Measurements from ENCODE around the gene SH3RF3. TPM values are rescaled to one million over a fixed set of nuclear protein-coding genes. Genes with fewer than 3 reads are reported as not detected.

The SH3RF3 gene
- total and polyA plus RNA-seq, 9 of the 15 experiments (the other 6 are each of a cell fraction or from before 2014, with no cell fraction given): 0.02 TPM; not detected in 8

DNA sequence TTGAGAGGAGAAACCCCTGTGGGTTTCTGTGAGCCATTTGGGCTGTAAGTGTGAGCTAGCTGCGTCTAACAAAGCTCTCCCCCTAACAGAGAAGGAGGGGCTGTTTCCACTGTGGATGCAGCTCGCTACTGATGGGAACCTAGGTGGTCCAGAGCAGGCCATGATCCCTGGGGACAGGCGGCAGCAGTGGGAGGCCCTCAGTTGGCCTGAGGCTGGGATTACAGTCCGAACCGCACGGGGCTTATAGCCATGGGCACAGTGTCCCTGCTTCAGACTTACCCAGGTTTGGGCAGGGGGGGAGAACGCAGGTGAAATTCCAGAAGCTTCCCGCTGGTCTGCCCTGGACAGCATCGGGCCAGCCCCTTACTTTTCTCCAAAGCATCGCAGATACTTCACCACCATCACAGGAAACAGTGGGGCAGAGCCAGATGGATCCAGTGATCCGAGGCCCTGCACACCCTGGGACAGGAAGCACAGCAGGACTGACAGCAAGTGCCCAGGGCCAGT is 345.4 kb downstream of the SH3RF3 start (continued):
- TF ChIP-seq, protein P1, sequence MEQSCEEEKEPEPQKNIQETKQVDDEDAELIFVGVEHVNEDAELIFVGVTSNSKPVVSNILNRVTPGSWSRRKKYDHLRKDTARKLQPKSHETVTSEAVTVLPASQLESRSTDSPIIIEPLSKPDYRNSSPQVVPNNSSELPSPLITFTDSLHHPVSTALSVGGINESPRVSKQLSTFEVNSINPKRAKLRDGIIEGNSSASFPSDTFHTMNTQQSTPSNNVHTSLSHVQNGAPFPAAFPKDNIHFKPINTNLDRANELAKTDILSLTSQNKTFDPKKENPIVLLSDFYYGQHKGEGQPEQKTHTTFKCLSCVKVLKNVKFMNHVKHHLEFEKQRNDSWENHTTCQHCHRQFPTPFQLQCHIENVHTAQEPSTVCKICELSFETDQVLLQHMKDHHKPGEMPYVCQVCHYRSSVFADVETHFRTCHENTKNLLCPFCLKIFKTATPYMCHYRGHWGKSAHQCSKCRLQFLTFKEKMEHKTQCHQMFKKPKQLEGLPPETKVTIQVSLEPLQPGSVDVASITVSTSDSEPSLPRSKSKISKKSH (CRISPR knock-in tag; IDR thresholded peaks at IDR 0.05): no peak
- TF ChIP-seq KAT2B (IDR thresholded peaks at IDR 0.05; ENCODE audit: low read depth, low read length) (no peak), NRF1 (conservative IDR thresholded peaks at IDR 0.05 in 1 of 2, IDR thresholded peaks at IDR 0.05 in 1 of 2) (no peak), EWSR1 (IDR thresholded peaks at IDR 0.05; ENCODE audit: borderline replicate concordance, low read depth, partially characterized antibody) (no peak)
- TF ChIP-seq, protein P2, sequence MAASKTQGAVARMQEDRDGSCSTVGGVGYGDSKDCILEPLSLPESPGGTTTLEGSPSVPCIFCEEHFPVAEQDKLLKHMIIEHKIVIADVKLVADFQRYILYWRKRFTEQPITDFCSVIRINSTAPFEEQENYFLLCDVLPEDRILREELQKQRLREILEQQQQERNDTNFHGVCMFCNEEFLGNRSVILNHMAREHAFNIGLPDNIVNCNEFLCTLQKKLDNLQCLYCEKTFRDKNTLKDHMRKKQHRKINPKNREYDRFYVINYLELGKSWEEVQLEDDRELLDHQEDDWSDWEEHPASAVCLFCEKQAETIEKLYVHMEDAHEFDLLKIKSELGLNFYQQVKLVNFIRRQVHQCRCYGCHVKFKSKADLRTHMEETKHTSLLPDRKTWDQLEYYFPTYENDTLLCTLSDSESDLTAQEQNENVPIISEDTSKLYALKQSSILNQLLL (CRISPR knock-in tag; IDR thresholded peaks at IDR 0.05; ENCODE audit: borderline replicate concordance): no peak
- TF ChIP-seq, protein P3, sequence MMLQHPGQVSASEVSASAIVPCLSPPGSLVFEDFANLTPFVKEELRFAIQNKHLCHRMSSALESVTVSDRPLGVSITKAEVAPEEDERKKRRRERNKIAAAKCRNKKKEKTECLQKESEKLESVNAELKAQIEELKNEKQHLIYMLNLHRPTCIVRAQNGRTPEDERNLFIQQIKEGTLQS (IDR thresholded peaks at IDR 0.05): no peak
- TF ChIP-seq, protein P3 (CRISPR knock-in tag; conservative IDR thresholded peaks at IDR 0.05): no peak
- TF ChIP-seq, protein P4, sequence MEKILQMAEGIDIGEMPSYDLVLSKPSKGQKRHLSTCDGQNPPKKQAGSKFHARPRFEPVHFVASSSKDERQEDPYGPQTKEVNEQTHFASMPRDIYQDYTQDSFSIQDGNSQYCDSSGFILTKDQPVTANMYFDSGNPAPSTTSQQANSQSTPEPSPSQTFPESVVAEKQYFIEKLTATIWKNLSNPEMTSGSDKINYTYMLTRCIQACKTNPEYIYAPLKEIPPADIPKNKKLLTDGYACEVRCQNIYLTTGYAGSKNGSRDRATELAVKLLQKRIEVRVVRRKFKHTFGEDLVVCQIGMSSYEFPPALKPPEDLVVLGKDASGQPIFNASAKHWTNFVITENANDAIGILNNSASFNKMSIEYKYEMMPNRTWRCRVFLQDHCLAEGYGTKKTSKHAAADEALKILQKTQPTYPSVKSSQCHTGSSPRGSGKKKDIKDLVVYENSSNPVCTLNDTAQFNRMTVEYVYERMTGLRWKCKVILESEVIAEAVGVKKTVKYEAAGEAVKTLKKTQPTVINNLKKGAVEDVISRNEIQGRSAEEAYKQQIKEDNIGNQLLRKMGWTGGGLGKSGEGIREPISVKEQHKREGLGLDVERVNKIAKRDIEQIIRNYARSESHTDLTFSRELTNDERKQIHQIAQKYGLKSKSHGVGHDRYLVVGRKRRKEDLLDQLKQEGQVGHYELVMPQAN (IDR thresholded peaks at IDR 0.05; ENCODE audit: borderline replicate concordance): no peak
- TF ChIP-seq, protein P5, sequence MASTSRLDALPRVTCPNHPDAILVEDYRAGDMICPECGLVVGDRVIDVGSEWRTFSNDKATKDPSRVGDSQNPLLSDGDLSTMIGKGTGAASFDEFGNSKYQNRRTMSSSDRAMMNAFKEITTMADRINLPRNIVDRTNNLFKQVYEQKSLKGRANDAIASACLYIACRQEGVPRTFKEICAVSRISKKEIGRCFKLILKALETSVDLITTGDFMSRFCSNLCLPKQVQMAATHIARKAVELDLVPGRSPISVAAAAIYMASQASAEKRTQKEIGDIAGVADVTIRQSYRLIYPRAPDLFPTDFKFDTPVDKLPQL (IDR thresholded peaks at IDR 0.05; ENCODE audit: extremely low read depth, insufficient read length): no peak
